AG08395 (cell line): Measurements from ENCODE around the gene EIF6.
"Not testable (repeated sequence)": the region's sequence is repeated elsewhere in the genome, so short reads cannot be mapped to it uniquely, and the experiment has no call there.

Experiments used
- DNase-seq: peaks from one replicate; pipeline ENCODE4 v3.0.0; 2012; ENCODE audit warnings: mixed read lengths, low spot score

EIF6 gene

DNA sequence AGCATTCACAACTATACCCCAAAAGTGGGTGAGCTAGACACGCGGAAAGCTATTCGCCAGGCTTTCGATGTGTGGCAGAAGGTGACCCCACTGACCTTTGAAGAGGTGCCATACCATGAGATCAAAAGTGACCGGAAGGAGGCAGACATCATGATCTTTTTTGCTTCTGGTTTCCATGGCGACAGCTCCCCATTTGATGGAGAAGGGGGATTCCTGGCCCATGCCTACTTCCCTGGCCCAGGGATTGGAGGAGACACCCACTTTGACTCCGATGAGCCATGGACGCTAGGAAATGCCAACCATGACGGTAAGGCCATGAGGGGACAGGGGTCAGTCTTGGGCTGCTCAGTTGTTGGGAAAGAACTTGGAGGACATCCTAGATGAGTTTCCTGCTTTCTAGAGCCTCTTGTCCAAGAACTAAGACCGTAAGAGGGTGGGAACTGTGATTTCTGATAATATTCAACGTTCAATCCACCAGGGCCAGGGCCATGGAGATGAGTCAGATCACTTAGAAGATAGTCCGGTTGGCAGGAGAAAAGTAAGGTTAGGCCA lies 30.0 kb downstream of the EIF6 start:
- no peak for DNase-seq

GRCh38 chr20:35253010-35253409 lies 31.6 kb downstream of the EIF6 start:
- no peak for DNase-seq

- DNase-seq, result not testable (repeated sequence)
These were observed 32.0 kb downstream of the EIF6 start for GRCh38 chr20:35252598-35252997.

DNA sequence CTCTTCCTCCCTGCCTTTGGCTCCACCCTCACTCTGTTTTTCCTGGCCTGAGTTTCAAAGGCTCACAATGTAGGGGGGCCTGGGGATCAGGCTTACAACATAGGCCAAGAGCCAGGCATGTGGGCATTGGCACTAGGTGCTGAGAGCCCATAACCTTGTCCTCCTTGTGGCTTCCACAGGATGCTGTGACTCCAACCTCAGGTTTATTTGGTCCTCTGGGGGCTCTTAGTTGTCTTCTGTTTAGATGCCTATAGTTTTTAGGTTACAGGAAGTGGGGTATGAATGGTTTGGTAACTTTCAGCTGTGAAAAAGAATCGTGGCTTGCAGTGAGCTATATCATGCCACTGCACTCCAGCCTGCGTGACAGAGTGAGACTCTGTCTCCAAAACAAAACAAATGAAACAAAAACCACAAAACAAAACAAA lies 32.5 kb downstream of the EIF6 start:
- no peak for DNase-seq

GRCh38 chr20:35251613-35251940 lies 33.0 kb downstream of the EIF6 start:
- DNase-seq, result no peak

DNA sequence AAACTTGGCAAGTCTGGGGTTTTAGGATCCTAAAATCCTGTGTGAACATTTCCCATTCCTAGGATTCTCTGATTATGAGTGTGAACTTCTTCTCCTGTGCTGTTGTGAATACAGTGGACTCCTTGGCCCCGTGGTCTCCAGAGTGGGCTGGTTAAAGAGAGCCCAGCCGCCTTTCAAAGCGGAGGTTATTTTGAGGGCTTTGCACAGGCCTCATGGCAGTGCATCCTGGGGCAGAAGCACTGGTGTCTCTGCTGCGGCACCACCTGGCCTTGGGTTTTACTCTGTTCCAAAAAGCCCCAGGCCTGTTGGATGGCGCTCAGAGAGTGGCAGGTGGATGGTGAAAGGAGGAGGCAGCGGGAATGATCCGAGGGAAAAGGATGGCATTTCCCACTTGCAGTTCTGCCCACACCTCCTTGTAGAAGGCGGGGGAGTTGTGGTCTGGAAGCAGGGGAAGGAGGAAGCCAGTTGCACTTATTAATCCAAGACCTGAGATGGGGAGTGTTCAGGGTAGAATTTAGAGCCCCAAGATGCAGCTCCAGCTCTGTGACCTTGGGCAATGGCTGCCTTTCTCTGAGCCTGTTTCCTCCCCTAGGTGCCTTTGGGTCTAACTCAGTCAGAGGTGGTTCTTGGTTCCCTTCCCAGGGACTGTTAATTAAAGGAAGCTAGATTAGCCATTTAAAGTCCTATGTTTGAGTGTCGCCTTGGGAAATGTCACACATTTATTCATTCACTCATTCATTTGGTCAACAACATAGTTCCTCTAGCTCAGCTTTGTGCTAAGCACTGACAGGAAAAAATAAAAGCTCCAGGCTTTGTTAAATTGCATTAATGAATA lies 35.7 kb downstream of the EIF6 start:
- peak; percentile 29 for DNase-seq

DNA sequence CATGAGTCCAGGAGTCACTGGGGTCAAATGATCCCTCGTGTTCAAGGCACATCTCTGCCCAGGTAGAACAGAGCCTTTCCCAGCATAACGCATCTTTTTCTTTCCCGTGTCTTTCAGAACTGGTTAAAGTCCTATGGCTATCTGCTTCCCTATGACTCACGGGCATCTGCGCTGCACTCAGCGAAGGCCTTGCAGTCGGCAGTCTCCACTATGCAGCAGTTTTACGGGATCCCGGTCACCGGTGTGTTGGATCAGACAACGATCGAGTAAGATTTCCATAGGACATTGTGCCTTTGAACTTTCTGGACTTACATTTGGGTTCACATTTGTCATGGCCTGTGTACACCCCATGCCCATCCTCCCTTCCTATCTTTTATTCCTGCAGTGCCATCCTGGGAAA lies 37.8 kb downstream of the EIF6 start:
- no peak for DNase-seq

DNA sequence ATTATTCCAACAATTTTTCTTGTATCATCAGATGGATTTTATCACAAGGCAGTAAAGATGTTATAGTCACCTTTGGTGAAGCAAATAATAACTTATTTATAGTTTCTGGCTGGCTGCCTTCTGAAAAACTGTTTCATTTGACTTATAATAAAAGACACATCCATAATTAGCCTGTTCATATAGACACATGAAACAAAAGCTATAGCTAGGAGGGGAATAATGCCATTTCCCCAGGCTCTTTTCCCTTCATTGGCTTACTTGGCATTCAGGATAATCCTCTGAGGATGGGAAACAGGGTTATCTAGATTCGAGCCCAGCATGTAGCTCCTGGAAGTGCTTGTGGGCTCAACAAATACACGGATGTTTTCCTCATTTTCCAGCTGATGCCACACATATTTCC lies 40.6 kb downstream of the EIF6 start:
- DNase-seq, result no peak

DNA sequence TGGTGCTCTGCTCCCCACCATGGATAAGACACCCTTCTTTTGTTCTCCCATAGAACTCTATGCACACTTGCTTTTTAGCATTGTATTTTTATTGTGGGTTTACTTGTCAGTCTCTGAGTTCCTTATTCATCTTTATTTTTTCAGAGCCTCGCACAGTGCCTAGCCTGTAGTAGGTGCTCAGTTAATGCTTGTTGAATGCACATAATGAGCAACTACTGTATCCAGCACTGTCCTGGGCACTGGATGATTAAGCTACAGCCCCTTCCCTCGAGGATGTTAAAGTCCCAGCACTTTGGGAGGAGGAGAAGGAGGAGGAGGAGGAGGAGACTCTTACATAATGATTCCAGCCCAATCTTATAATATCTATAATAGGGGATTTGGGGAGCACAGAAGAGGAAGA lies 41.3 kb downstream of the EIF6 start:
- DNase-seq, result no peak

- no peak for DNase-seq
These were observed 43.7 kb downstream of the EIF6 start for GRCh38 chr20:35240811-35241293.

- DNase-seq, result no peak
These were observed 44.3 kb downstream of the EIF6 start for GRCh38 chr20:35240083-35240810.

GRCh38 chr20:35238735-35239134 lies 45.8 kb downstream of the EIF6 start:
- no peak for DNase-seq

GRCh38 chr20:35238170-35238569 lies 46.4 kb downstream of the EIF6 start:
- no peak for DNase-seq

DNA sequence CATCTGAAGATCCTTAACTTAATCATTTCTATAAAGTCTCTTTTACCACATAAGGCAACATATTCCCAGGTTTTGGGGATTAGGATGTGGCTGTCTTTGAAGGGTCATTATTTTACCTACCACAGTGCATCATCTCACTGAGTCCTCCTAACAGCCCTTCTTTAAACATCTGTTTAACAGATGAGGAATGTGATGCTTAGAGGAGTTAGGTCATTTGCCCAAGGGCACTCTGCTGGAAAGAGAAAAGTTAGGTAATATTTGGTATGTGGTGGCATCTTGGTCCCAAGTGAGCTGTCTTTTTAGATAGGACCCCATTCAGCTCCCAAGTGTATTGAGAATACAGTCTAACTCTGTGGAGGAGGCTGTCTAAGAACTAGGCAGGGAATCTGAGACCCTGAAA lies 47.1 kb downstream of the EIF6 start:
- DNase-seq, result peak; percentile 62

DNA sequence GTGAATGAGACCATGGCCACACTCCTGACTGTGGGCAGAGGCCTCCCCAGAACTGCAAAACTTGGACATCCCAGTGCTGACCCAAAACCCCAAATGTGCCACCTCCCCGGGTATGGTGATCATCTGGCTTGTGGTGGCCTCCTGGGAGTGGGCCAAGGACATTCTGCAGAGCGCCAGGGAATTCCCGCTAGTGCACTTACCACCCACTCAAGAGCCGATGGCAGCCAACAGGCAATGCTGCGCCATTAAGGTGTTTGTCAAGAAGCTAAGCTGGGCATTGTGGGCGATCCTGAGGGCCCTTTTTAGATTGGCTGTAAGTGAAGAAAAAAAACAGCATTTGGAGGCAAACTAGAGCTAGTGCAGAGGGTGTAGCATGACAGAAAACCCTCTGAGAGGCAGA lies 48.7 kb downstream of the EIF6 start:
- DNase-seq, result no peak

GRCh38 chr20:35232575-35232974 lies 52.0 kb downstream of the EIF6 start:
- DNase-seq, result peak; percentile 62
